GM23338 (cell line): ENCODE data around the gene SPATA33. TPM values are rescaled to one million over a fixed set of nuclear protein-coding genes. Genes with fewer than 3 reads are reported as not detected.

Source experiments
- ATAC-seq: fragments of 200-7000 bp; cut with Tn5 transposase; 3 replicates; pipeline ENCODE4 v1.9.1; 2020
- DNase-seq: peaks from one replicate; pipeline ENCODE4 v3.0.0-alpha.2; 2015; ENCODE audit warnings: low spot score
- H2AFZ ChIP-seq: fragments of 200-600 bp; sonication (generic); 2 replicates; pipeline ENCODE4 v1.8.0; 2016; ENCODE audit warnings: antibody characterized with exemption, mild to moderate bottlenecking, moderate library complexity
- H3F3A ChIP-seq: fragments of 200-600 bp; sonication (generic); replicated peaks from 2 replicates; pipeline ENCODE4 v1.8.0; 2017; ENCODE audit warnings: antibody characterized with exemption, mixed run types, low read depth
- H3K27ac ChIP-seq: fragments of 200-600 bp; sonication (generic); 2 replicates; pipeline ENCODE4 v1.6.1; 2016; ENCODE audit warnings: low read depth
- H3K27me3 ChIP-seq: fragments of 200-600 bp; sonication (generic); 2 replicates; pipeline ENCODE4 v1.8.0; 2016; ENCODE audit warnings: mild to moderate bottlenecking, mixed run types, moderate library complexity; ENCODE audit not compliant: insufficient read depth
- H3K36me3 ChIP-seq: fragments of 200-600 bp; sonication (generic); 2 replicates; pipeline ENCODE4 v1.8.0; 2016; ENCODE audit warnings: mild to moderate bottlenecking; ENCODE audit not compliant: insufficient read depth
- H3K4me1 ChIP-seq: fragments of 200-600 bp; sonication (generic); 2 replicates; pipeline ENCODE4 v1.8.0; 2016; ENCODE audit warnings: mild to moderate bottlenecking, moderate library complexity; ENCODE audit not compliant: insufficient read depth
- H3K4me2 ChIP-seq: fragments of 200-600 bp; sonication (generic); 2 replicates; pipeline ENCODE4 v1.7.1; 2017; ENCODE audit warnings: mixed run types
- H3K4me3 ChIP-seq: fragments of 200-600 bp; sonication (generic); 2 replicates; pipeline ENCODE4 v1.6.1; 2016; ENCODE audit warnings: mixed run types
- H3K79me2 ChIP-seq: fragments of 200-600 bp; sonication (generic); replicated peaks from 2 replicates; pipeline ENCODE4 v1.8.0; 2017; ENCODE audit warnings: mild to moderate bottlenecking; ENCODE audit not compliant: insufficient read depth
- H3K9me2 ChIP-seq: fragments of 200-600 bp; sonication (generic); 2 replicates; pipeline ENCODE4 v1.8.0; 2017; ENCODE audit not compliant: insufficient read depth
- H4K20me1 ChIP-seq: fragments of 200-600 bp; sonication (generic); replicated peaks from 2 replicates; pipeline ENCODE4 v1.8.0; 2017; ENCODE audit warnings: mild to moderate bottlenecking; ENCODE audit not compliant: insufficient read depth
- H3K27ac Mint-ChIP-seq: 2 replicates; pipeline ENCODE4 v1.8.0; 2020; ENCODE audit warnings: inconsistent platforms, mild to moderate bottlenecking, moderate library complexity, mixed read lengths
- H3K27me3 Mint-ChIP-seq: 3 replicates; pipeline ENCODE4 v1.8.0; 2022; ENCODE audit warnings: low read depth, mild to moderate bottlenecking, moderate library complexity, mixed read lengths, inconsistent platforms; ENCODE audit not compliant: insufficient read depth, poor library complexity
- H3K36me3 Mint-ChIP-seq: 3 replicates; pipeline ENCODE4 v1.8.0; 2021; ENCODE audit warnings: low read depth, mild to moderate bottlenecking, inconsistent platforms, moderate library complexity, mixed read lengths
- H3K4me1 Mint-ChIP-seq: 3 replicates; pipeline ENCODE4 v1.8.0; 2020; ENCODE audit warnings: mild to moderate bottlenecking, inconsistent platforms, mixed read lengths
- H3K4me3 Mint-ChIP-seq: 3 replicates; pipeline ENCODE4 v1.8.0; 2021; ENCODE audit warnings: moderate library complexity, mild to moderate bottlenecking, inconsistent platforms, mixed read lengths
- H3K9me3 Mint-ChIP-seq: 3 replicates; pipeline ENCODE4 v1.8.0; 2020; ENCODE audit warnings: moderate library complexity, mild to moderate bottlenecking, inconsistent platforms, mixed read lengths
- CREB1 ChIP-seq: fragments of 250-450 bp; sonication (Bioruptor Pico); IDR thresholded peaks from 2 replicates; pipeline ENCODE4 v1.5.0; 2020; ENCODE audit warnings: low read depth, mild to moderate bottlenecking, moderate library complexity
- CTCF ChIP-seq, 2 experiments: fragments of 200-600 bp in 1 of 2; sonication (generic) in 1 of 2; conservative IDR thresholded peaks; 2 replicates each; pipeline versions ENCODE4 v1.5.1 to v1.6.1; 2016 to 2017; ENCODE audit warnings: antibody characterized with exemption in 2 of 2, low read depth in 2 of 2, mild to moderate bottlenecking in 2 of 2, moderate library complexity in 1 of 2
- ETS1 ChIP-seq: IDR thresholded peaks from 2 replicates; pipeline ENCODE4 v1.6.1; 2016; ENCODE audit warnings: antibody characterized with exemption
- EZH2 ChIP-seq: fragments of 200-600 bp; sonication (generic); IDR thresholded peaks from one replicate; pipeline ENCODE4 v1.8.0; 2017; ENCODE audit warnings: antibody characterized with exemption, mild to moderate bottlenecking, low read depth; ENCODE audit not compliant: unreplicated experiment
- EZH2phosphoT487 ChIP-seq: fragments of 200-600 bp; sonication (generic); IDR thresholded peaks from one replicate; pipeline ENCODE4 v1.8.1; 2018; ENCODE audit warnings: antibody characterized with exemption; ENCODE audit not compliant: unreplicated experiment
- JUNB ChIP-seq: IDR thresholded peaks from one replicate; pipeline ENCODE4 v1.6.1; 2016; ENCODE audit warnings: antibody characterized with exemption; ENCODE audit not compliant: unreplicated experiment
- NANOG ChIP-seq: IDR thresholded peaks from 2 replicates; pipeline ENCODE4 v1.6.1; 2016; ENCODE audit warnings: antibody characterized with exemption, borderline replicate concordance
- POLR2AphosphoS5 ChIP-seq: IDR thresholded peaks from 2 replicates; pipeline ENCODE4 v1.6.1; 2016; ENCODE audit warnings: antibody characterized with exemption, low read depth
- REST ChIP-seq: IDR thresholded peaks from one replicate; pipeline ENCODE4 v1.6.1; 2018; ENCODE audit warnings: antibody characterized with exemption; ENCODE audit not compliant: unreplicated experiment
- STAT1 ChIP-seq: IDR thresholded peaks from one replicate; pipeline ENCODE4 v1.6.1; 2016; ENCODE audit warnings: antibody characterized with exemption; ENCODE audit not compliant: unreplicated experiment
- ZNF114 ChIP-seq: fragments of 250-450 bp; sonication (Bioruptor Pico); IDR thresholded peaks from 2 replicates; pipeline ENCODE4 v1.5.0; 2020; ENCODE audit warnings: mild to moderate bottlenecking, moderate library complexity
- ZNF331 ChIP-seq: fragments of 250-450 bp; sonication (Bioruptor Pico); IDR thresholded peaks from 2 replicates; pipeline ENCODE4 v1.5.0; 2020; ENCODE audit warnings: low read depth, mild to moderate bottlenecking, moderate library complexity
- ZNF462 ChIP-seq: fragments of 250-450 bp; sonication (Bioruptor Pico); IDR thresholded peaks from 2 replicates; pipeline ENCODE4 v1.5.0; 2020; ENCODE audit warnings: mild to moderate bottlenecking, moderate library complexity
- polyA plus RNA-seq: library from polyadenylated mRNA; unstranded; fragments of >200 nt; fragmentation: Nextera tagmentation; extraction: Ambion mirVana; gene quantifications from 2 replicates; pipeline ENCODE4 v1.2.1, GENCODE V29; 2016
- total RNA-seq: library from RNA; depleted of rRNA; stranded (reverse); fragments of >200 nt; shearing (Covaris generic); gene quantifications from 2 replicates; pipeline ENCODE4 v1.2.3, GENCODE V29; 2014

The SPATA33 gene
- total and polyA plus RNA-seq, 2 experiments from 2014 or later, result 5.8 to 17.4 TPM

GRCh38 chr16:89619840-89620239 is 37.8 kb upstream of the SPATA33 start:
- peaks cover 17% of the 10 kb centered on the region for H3K4me1 Mint-ChIP-seq
- H3K4me3 Mint-ChIP-seq, result no peak overlapping the region
- H3K27ac Mint-ChIP-seq, result no peak overlapping the region
- DNase-seq (no peak), ATAC-seq (peak; percentile 8; the same call in 2 of the 3 replicates)
- peaks cover 8% of the 10 kb centered on the region; the same call in 1 of the 2 replicates for H3F3A ChIP-seq
- no peaks in the 10 kb centered on the region for H3K79me2 ChIP-seq
- TF ChIP-seq STAT1, result no peak
- no peak for TF ChIP-seq POLR2AphosphoS5
- no peak for TF ChIP-seq ETS1
- no peak for TF ChIP-seq CTCF (conservative IDR thresholded peaks at IDR 0.05; ENCODE audit: low read depth in 2 of 2)
- TF ChIP-seq EZH2phosphoT487, result no peak
- TF ChIP-seq ZNF331 (CRISPR knock-in tag), result no peak
- no peak for TF ChIP-seq NANOG
- no peak for TF ChIP-seq JUNB
- no peak for TF ChIP-seq EZH2
- TF ChIP-seq ZNF114 (CRISPR knock-in tag), result no peak
- no peak for TF ChIP-seq ZNF462 (CRISPR knock-in tag)
- no peak for TF ChIP-seq CREB1 (CRISPR knock-in tag)
- no peak for TF ChIP-seq REST
- H4K20me1 ChIP-seq, result no peaks in the 10 kb centered on the region
- peak overlapping the region; percentile 81; the same call in 1 of the 2 replicates for H2AFZ ChIP-seq
- H3K36me3 ChIP-seq, result no peaks in the 10 kb centered on the region
- H3K9me3 Mint-ChIP-seq, result peaks cover 3% of the 10 kb centered on the region; the same call in 1 of the 3 replicates
- no peaks in the 10 kb centered on the region for H3K9me2 ChIP-seq
- peaks cover 5% of the 10 kb centered on the region; the same call in 1 of the 2 replicates for H3K27me3 ChIP-seq
- no peak overlapping the region for H3K4me3 ChIP-seq
- no peaks in the 10 kb centered on the region; the same call in 1 of the 2 replicates for H3K4me1 ChIP-seq
- H3K4me2 ChIP-seq, result no peak overlapping the region
- H3K27me3 Mint-ChIP-seq, result peaks cover 24% of the 10 kb centered on the region
- H3K27ac ChIP-seq, result no peak overlapping the region
- no peaks in the 10 kb centered on the region; the same call in 2 of the 3 replicates for H3K36me3 Mint-ChIP-seq
